Measurements from ENCODE around the gene NAT9. TPM values are rescaled to one million over a fixed set of nuclear protein-coding genes. Genes with fewer than 3 reads are reported as not detected.

NAT9 gene
- total RNA-seq, 1 experiment from 2014 or later = 63.5 TPM

DNA sequence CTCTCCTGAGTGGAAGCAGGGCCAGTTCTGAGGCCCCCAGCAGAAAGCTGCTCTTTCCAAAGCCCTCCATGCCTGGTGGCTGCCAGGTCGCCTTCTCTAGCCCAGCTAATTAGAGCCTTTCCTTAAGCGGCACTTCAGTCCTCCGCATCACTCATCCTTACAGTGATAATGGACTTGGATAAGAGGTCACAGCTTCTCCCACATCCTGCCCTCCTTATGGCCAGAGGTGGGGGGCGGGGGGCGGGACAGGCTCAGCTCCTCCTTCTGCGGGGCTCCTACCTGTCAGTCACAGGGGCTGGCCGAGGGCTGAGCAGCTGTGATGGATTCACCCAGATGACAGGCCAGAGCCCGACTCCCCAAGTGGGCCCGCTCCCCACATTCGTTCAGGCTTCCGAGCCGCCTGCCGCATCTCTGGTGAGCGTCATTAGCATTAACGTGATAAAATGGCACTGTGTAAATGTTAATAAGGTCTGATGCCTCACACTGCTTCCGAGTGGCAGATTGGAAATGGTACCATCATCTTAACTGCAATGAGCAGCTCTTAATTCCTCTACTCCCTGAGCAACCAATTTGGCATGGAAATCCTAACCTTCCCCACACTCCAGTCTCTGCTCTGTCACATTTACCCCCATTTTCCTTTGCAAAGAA lies 42.3 kb upstream of the NAT9 start:
- Histone ChIP-seq H4K20me1 (ENCODE audit: control insufficient read depth, insufficient read depth, insufficient read length) (no peaks in the 10 kb centered on the region), H3T11ph (ENCODE audit: low read length) (no peak overlapping the region), H3K14ac (ENCODE audit: insufficient read depth, low read length) (no peak overlapping the region), H4K91ac (ENCODE audit: insufficient read length, low read depth, low read length) (no peak overlapping the region), H2BK12ac (ENCODE audit: insufficient read length, low read depth, low read length) (no peak overlapping the region), H2BK5ac (ENCODE audit: insufficient read length, low read length) (no peak overlapping the region), H3K4me2 (ENCODE audit: insufficient read depth, insufficient read length, low read length) (no peak overlapping the region), H3K9me3 (ENCODE audit: control insufficient read depth, low read depth, low read length) (no peaks in the 10 kb centered on the region), H3K23me2 (ENCODE audit: insufficient read length, low read depth, low read length, poor library complexity, severe bottlenecking) (no peaks in the 10 kb centered on the region), H3K79me1 (ENCODE audit: insufficient read depth, low read depth, low read length, poor library complexity, severe bottlenecking) (no peaks in the 10 kb centered on the region), H3K27ac (ENCODE audit: insufficient read length, low read depth, low read length) (no peak overlapping the region), H4K5ac (ENCODE audit: insufficient read length, low read depth, low read length) (no peak overlapping the region), H3K27me3 (ENCODE audit: insufficient read depth, low read length) (no peaks in the 10 kb centered on the region), H2AK5ac (ENCODE audit: insufficient read length, low read length) (no peak overlapping the region), H3K4ac (ENCODE audit: low read depth, low read length) (no peak overlapping the region), H3K56ac (ENCODE audit: insufficient read length, low read depth, low read length) (no peak overlapping the region), H4K8ac (replicated peaks; ENCODE audit: insufficient read length, low read depth, low read length) (no peak overlapping the region), H3K9ac (ENCODE audit: extremely low read depth, insufficient read length, low read length) (no peak overlapping the region), H2BK15ac (ENCODE audit: low read depth, low read length) (no peak overlapping the region), H3K23ac (ENCODE audit: insufficient read length, low read depth, low read length) (no peak overlapping the region), H2AFZ (ENCODE audit: low read length) (no peak overlapping the region), H3K4me1 (ENCODE audit: insufficient read depth, low read length) (no peaks in the 10 kb centered on the region), H2BK120ac (ENCODE audit: low read depth, low read length, poor library complexity, severe bottlenecking) (no peak overlapping the region), H2BK20ac (ENCODE audit: low read depth, low read length, poor library complexity, severe bottlenecking) (no peak overlapping the region), H3K79me2 (ENCODE audit: insufficient read depth, low read length) (no peaks in the 10 kb centered on the region), H3K18ac (ENCODE audit: insufficient read length, low read depth, low read length) (no peak overlapping the region)
- H3K9me3 Mint-ChIP-seq = no peaks in the 10 kb centered on the region
- no CpG with 5 or more reads among the region's 16 CpGs for WGBS (ENCODE audit: extremely low coverage, insufficient read length, low lambda C conversion rate)
- H3K27me3 Mint-ChIP-seq (ENCODE audit: low read depth) = no peaks in the 10 kb centered on the region; the same call in 1 of the 2 replicates
- no peak overlapping the region for H3K4me3 Mint-ChIP-seq
- H3K36me3 Mint-ChIP-seq (ENCODE audit: insufficient read depth in 1 of 3, low read depth in 3 of 3) = peaks cover 4 to 6% (median 5%) of the 10 kb centered on the region in 3 experiments; a peak in 5 of 7 replicates
- peaks cover 4 to 7% of the 10 kb centered on the region in 2 experiments; a peak in 3 of 4 replicates for H3K4me1 Mint-ChIP-seq
- DNase-seq = no peak
- TF ChIP-seq, protein P1, sequence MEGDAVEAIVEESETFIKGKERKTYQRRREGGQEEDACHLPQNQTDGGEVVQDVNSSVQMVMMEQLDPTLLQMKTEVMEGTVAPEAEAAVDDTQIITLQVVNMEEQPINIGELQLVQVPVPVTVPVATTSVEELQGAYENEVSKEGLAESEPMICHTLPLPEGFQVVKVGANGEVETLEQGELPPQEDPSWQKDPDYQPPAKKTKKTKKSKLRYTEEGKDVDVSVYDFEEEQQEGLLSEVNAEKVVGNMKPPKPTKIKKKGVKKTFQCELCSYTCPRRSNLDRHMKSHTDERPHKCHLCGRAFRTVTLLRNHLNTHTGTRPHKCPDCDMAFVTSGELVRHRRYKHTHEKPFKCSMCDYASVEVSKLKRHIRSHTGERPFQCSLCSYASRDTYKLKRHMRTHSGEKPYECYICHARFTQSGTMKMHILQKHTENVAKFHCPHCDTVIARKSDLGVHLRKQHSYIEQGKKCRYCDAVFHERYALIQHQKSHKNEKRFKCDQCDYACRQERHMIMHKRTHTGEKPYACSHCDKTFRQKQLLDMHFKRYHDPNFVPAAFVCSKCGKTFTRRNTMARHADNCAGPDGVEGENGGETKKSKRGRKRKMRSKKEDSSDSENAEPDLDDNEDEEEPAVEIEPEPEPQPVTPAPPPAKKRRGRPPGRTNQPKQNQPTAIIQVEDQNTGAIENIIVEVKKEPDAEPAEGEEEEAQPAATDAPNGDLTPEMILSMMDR (conservative IDR thresholded peaks at IDR 0.05) = no peak
- no peak overlapping the region; a peak in 1 of 7 replicates for H3K27ac Mint-ChIP-seq
